ENCODE data around the gene RPL10A. TPM values are rescaled to one million over a fixed set of nuclear protein-coding genes. Genes with fewer than 3 reads are reported as not detected.

Gene RPL10A
- total RNA-seq (2022) (789 and 828 TPM in 2 replicates), Bru-seq, nascent RNA (percentile 99 among the genes with signal in this experiment), BruChase-seq, experiment 1, labeled RNA remaining after a 6-hour chase (percentile 99 among the genes with signal in this experiment), BruChase-seq, experiment 2, labeled RNA remaining after a 2-hour chase (percentile 99 among the genes with signal in this experiment)
- long read RNA-seq, transcript RPL10A-204 (6 exons, 962 nt) = minor isoform, 22 of 1,241 reads
- long read RNA-seq, transcript RPL10A-203 (5 exons, 1,069 nt) = minor isoform, 41 of 1,241 reads
- long read RNA-seq, transcript RPL10A-202 (5 exons, 1,063 nt) = minor isoform, 57 of 1,241 reads
- long read RNA-seq, transcript RPL10A-201 (6 exons, 716 nt) = major isoform, 1,036 of 1,241 reads
- long read RNA-seq, partial matches to known transcripts = 34 of 1,241 reads
- long read RNA-seq, other reads (novel, unspliced or antisense) = 49 of 1,241 reads

DNA sequence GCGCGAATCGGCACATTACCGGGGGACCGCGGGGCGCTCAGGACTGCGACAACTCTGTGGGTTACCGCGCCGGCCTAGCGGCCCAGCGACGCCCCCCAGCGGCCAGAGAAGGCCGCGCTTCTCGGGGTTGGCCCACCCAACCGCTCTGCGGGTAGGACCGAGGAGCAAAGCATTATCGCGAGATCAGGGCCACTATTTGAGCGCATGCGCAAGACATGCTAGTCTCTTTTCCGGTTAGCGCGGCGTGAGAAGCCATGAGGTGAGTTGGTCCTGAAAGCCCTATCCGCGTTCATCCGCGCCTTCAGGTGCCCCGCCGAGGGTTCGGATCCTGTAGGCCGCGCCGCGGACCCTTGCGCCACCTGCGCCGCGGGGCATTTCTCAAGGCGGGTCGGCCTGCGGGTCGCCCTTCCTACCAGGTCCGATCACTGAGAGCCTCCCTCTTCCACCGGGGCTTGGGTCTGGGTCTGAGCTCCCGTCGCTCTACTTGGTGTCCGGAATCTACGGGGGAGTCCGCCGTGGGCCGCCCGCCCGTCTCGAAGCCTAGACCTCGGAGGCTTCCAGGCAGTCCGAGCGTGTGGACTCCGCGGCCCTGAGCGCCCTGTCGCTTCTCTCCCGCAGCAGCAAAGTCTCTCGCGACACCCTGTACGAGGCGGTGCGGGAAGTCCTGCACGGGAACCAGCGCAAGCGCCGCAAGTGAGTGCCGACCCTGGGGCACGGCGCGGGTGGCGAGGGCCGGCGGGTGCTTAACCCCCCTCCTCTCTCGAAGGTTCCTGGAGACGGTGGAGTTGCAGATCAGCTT lies at the start of gene RPL10A:
RPL10A (plus strand) TSS at position 221 of the 799 bp plus-strand sequence; CDS start at position 255, 34 bp downstream.
- H3K9me3 Mint-ChIP-seq (ENCODE audit: low read depth, unreplicated experiment) = no peaks in the 10 kb centered on the region
- H3K27ac Mint-ChIP-seq (ENCODE audit: unreplicated experiment) = peak within 1 kb of the TSS; percentile 100
- CTCF ChIA-PET = interaction anchor here (1.0 to 1.7 kb wide), 3 partner anchors 16 to 172 kb away, joined by 3 to 7 read pairs (median 6); partner anchors contain the start of gene FANCE
- DNase-seq = peak; percentile 95
- intact Hi-C loops (cut with micrococcal nuclease; ENCODE audit: unreplicated experiment) = loop anchor here (1.0 to 5.0 kb wide), 2 partner anchors 126 to 171 kb away; partner anchors contain the start of genes DEF6 and PPARD
- no peaks in the 10 kb centered on the region for H3K27me3 Mint-ChIP-seq (ENCODE audit: unreplicated experiment)
- TF ChIP-seq, protein P1, sequence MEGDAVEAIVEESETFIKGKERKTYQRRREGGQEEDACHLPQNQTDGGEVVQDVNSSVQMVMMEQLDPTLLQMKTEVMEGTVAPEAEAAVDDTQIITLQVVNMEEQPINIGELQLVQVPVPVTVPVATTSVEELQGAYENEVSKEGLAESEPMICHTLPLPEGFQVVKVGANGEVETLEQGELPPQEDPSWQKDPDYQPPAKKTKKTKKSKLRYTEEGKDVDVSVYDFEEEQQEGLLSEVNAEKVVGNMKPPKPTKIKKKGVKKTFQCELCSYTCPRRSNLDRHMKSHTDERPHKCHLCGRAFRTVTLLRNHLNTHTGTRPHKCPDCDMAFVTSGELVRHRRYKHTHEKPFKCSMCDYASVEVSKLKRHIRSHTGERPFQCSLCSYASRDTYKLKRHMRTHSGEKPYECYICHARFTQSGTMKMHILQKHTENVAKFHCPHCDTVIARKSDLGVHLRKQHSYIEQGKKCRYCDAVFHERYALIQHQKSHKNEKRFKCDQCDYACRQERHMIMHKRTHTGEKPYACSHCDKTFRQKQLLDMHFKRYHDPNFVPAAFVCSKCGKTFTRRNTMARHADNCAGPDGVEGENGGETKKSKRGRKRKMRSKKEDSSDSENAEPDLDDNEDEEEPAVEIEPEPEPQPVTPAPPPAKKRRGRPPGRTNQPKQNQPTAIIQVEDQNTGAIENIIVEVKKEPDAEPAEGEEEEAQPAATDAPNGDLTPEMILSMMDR (IDR thresholded peaks at IDR 0.05; ENCODE audit: unreplicated experiment) = peak; percentile 96
- TSS peak; percentile 53 for BruUV-seq (replicated peaks)
- H3K4me1 Mint-ChIP-seq (ENCODE audit: low read depth, unreplicated experiment) = peaks cover 33% of the 10 kb centered on the region
- peaks cover 69% of the 10 kb centered on the region for H3K36me3 Mint-ChIP-seq (ENCODE audit: insufficient read depth, unreplicated experiment)
- peak within 1 kb of the TSS; percentile 98 for H3K4me3 Mint-ChIP-seq (ENCODE audit: low read depth, unreplicated experiment)

DNA sequence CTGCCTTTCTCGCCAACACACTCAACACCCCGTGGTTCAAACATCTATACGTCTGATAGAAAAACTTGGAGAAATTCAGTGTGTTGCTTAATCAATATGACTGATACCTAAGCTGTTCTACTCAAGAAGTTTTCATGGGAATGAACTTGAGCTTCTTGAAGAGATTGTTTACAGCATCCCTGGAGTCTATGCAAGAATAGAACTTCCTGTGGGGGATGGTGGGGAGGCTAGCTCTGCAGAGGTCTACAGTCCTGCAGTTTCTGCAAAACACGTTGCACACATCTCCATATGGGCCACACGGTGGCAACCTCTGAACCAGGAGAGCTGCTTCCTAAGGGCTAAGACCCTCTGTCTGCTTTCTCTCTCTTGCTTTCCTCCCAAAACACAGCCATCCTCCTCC lies 48.8 kb upstream of the RPL10A start:
- H3K9me3 Mint-ChIP-seq (ENCODE audit: low read depth, unreplicated experiment) = no peaks in the 10 kb centered on the region
- H3K27me3 Mint-ChIP-seq (ENCODE audit: unreplicated experiment) = no peaks in the 10 kb centered on the region
- H3K4me3 Mint-ChIP-seq (ENCODE audit: low read depth, unreplicated experiment) = no peak overlapping the region
- H3K27ac Mint-ChIP-seq (ENCODE audit: unreplicated experiment) = no peak overlapping the region
- CTCF ChIA-PET = interaction anchor here (0.5 to 1.0 kb wide), 3 partner anchors 9 to 60 kb away, joined by 3 to 5 read pairs (median 3); no protein-coding TSS in a partner anchor
- no TSS peak for BruUV-seq (replicated peaks)
- intact Hi-C loops (cut with micrococcal nuclease; ENCODE audit: unreplicated experiment) = no loop called here
- no peak for DNase-seq
- H3K36me3 Mint-ChIP-seq (ENCODE audit: insufficient read depth, unreplicated experiment) = peaks cover 4% of the 10 kb centered on the region
- H3K4me1 Mint-ChIP-seq (ENCODE audit: low read depth, unreplicated experiment) = peaks cover 13% of the 10 kb centered on the region
- TF ChIP-seq, protein P1 (IDR thresholded peaks at IDR 0.05; ENCODE audit: unreplicated experiment) = no peak

DNA sequence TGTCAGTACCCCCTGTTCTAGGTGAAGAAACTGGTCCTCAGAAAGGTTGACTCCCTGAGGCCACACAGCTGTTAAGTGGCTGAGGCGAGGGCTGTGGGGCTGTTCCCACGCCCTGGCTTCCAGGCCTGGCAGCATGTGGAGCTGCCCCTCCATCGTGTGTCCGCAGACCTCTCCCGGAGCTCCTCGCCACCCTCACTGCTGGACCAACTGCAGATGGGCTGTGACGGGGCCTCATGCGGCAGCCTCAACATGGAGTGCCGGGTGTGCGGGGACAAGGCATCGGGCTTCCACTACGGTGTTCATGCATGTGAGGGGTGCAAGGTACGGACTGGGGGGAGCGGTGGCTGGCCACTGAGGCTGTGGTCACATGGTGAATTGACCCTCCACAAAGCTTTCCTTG lies 48.2 kb upstream of the RPL10A start:
- Mint-ChIP-seq H3K27me3 (ENCODE audit: unreplicated experiment) (no peaks in the 10 kb centered on the region), H3K4me3 (ENCODE audit: low read depth, unreplicated experiment) (no peak overlapping the region), H3K27ac (ENCODE audit: unreplicated experiment) (no peak overlapping the region), H3K9me3 (ENCODE audit: low read depth, unreplicated experiment) (no peaks in the 10 kb centered on the region), H3K36me3 (ENCODE audit: insufficient read depth, unreplicated experiment) (peaks cover 4% of the 10 kb centered on the region), H3K4me1 (ENCODE audit: low read depth, unreplicated experiment) (peaks cover 9% of the 10 kb centered on the region)
- BruUV-seq (replicated peaks) = no TSS peak
- CTCF ChIA-PET = interaction anchor here (0.5 to 1.0 kb wide), 5 partner anchors 10 to 473 kb away, joined by 3 to 9 read pairs (median 3); no protein-coding TSS in a partner anchor
- TF ChIP-seq, protein P1 (IDR thresholded peaks at IDR 0.05; ENCODE audit: unreplicated experiment) = no peak
- no peak for DNase-seq
- intact Hi-C loops (cut with micrococcal nuclease; ENCODE audit: unreplicated experiment) = no loop called here

DNA sequence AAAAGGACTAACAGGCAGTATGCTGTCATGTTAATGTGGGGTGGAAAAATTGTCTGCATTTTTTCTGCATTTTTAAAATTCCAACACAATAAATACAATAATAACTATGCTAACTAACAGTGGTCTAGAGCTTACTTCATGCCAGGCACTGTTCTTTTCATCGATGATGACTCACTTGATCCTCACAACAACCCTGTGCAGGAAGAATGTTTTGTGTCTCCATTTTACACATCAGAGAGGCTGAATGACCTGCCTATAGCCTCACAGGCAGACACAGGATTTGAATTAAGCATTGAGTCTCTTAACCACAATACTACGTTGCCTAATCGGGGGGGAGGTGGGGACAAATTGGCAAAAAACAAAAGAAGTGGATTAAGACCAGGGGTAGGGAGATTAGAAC lies 42.9 kb upstream of the RPL10A start:
- CTCF ChIA-PET = interaction anchor here (0.6 to 1.1 kb wide), 5 partner anchors 10 to 896 kb away, joined by 3 to 10 read pairs (median 4); no protein-coding TSS in a partner anchor
- BruUV-seq (replicated peaks) = no TSS peak
- H3K27ac Mint-ChIP-seq (ENCODE audit: unreplicated experiment) = no peak overlapping the region
- H3K4me3 Mint-ChIP-seq (ENCODE audit: low read depth, unreplicated experiment) = no peak overlapping the region
- no peaks in the 10 kb centered on the region for H3K27me3 Mint-ChIP-seq (ENCODE audit: unreplicated experiment)
- H3K9me3 Mint-ChIP-seq (ENCODE audit: low read depth, unreplicated experiment) = peaks cover 3% of the 10 kb centered on the region
- H3K4me1 Mint-ChIP-seq (ENCODE audit: low read depth, unreplicated experiment) = no peaks in the 10 kb centered on the region
- no peak for DNase-seq
- intact Hi-C loops (cut with micrococcal nuclease; ENCODE audit: unreplicated experiment) = no loop called here
- peaks cover 13% of the 10 kb centered on the region for H3K36me3 Mint-ChIP-seq (ENCODE audit: insufficient read depth, unreplicated experiment)
- TF ChIP-seq, protein P1 (IDR thresholded peaks at IDR 0.05; ENCODE audit: unreplicated experiment) = no peak

All from Calu3 (cell line).